OCI-LY7 (cell line): Measurements from ENCODE around the gene ADIG. TPM values are rescaled to one million over a fixed set of nuclear protein-coding genes. Genes with fewer than 3 reads are reported as not detected.

Experiments used
- BruUV-seq: library from RNA; stranded (reverse); fragments of 400-500 nt; replicated peaks from 2 replicates; lab custom pipeline; 2021; lab: Mats Ljungman, UMichigan
- CTCF ChIA-PET: fragments of 300-600 bp; sonication (Branson Sonifier 250); formaldehyde crosslinking; loops from one replicate; lab custom pipeline; 2022; ENCODE audit warnings: antibody characterized with exemption; ENCODE audit not compliant: unreplicated experiment; lab: Charles Lee
- POLR2A ChIA-PET: fragments of 300-600 bp; sonication (Branson Sonifier 250); formaldehyde crosslinking; loops from one replicate; lab custom pipeline; 2022; ENCODE audit warnings: antibody characterized with exemption; lab: Charles Lee
- DNase-seq: peaks from one replicate; pipeline ENCODE4 v3.0.0-alpha.2; 2015; ENCODE audit warnings: low spot score
- H2AFZ ChIP-seq: fragments of 200-600 bp; sonication (generic), shearing (Covaris generic); 2 replicates; pipeline ENCODE4 v1.6.1; 2014; ENCODE audit warnings: mild to moderate bottlenecking, antibody characterized with exemption, low read length, moderate library complexity
- H3K27ac ChIP-seq: fragments of 200-600 bp; sonication (generic); 2 replicates; pipeline ENCODE4 v1.5.1; 2014; ENCODE audit warnings: mixed run types, low read depth, mild to moderate bottlenecking, moderate library complexity, low read length, inconsistent platforms; ENCODE audit not compliant: poor library complexity, severe bottlenecking
- H3K36me3 ChIP-seq: fragments of 200-600 bp; sonication (generic); 2 replicates; pipeline ENCODE4 v1.6.1; 2014; ENCODE audit warnings: mild to moderate bottlenecking, antibody characterized with exemption, low read length, moderate library complexity, mixed read lengths; ENCODE audit not compliant: insufficient read depth
- H3K4me1 ChIP-seq: fragments of 200-600 bp; sonication (generic); 2 replicates; pipeline ENCODE4 v1.5.1; 2014; ENCODE audit warnings: mild to moderate bottlenecking, low read length; ENCODE audit not compliant: insufficient read depth, poor library complexity, severe bottlenecking
- H3K4me2 ChIP-seq: fragments of 200-600 bp; sonication (generic); 2 replicates; pipeline ENCODE4 v1.6.1; 2014; ENCODE audit warnings: mild to moderate bottlenecking, low read length
- H3K4me3 ChIP-seq: fragments of 200-600 bp; sonication (generic); 2 replicates; pipeline ENCODE4 v1.5.1; 2014; ENCODE audit warnings: mild to moderate bottlenecking, low read depth, low read length; ENCODE audit not compliant: poor library complexity, severe bottlenecking
- H3K79me2 ChIP-seq: fragments of 200-600 bp; sonication (generic); 2 replicates; pipeline ENCODE4 v1.6.1; 2016; ENCODE audit warnings: low read depth, mild to moderate bottlenecking, low read length, moderate library complexity, mixed read lengths; ENCODE audit not compliant: insufficient read depth
- H3K9me2 ChIP-seq: fragments of 200-600 bp; sonication (generic); 2 replicates; pipeline ENCODE4 v1.6.1; 2016; ENCODE audit warnings: mild to moderate bottlenecking, low read length, mixed read lengths; ENCODE audit not compliant: insufficient read depth
- H3K9me3 ChIP-seq: fragments of 200-600 bp; sonication (generic); 2 replicates; pipeline ENCODE4 v1.6.1; 2014; ENCODE audit warnings: mild to moderate bottlenecking, mixed run types, low read length, mixed read lengths
- H4K20me1 ChIP-seq: fragments of 200-600 bp; sonication (generic); 2 replicates; pipeline ENCODE4 v1.6.1; 2014; ENCODE audit warnings: mild to moderate bottlenecking, antibody characterized with exemption, low read length, moderate library complexity, mixed read lengths; ENCODE audit not compliant: insufficient read depth
- CTCF ChIP-seq: fragments of 200-600 bp; sonication (generic); conservative IDR thresholded peaks from 2 replicates; pipeline ENCODE4 v1.5.1; 2014; ENCODE audit warnings: mild to moderate bottlenecking, antibody characterized with exemption, low read length, moderate library complexity, mixed read lengths
- EZH2phosphoT487 ChIP-seq: fragments of 200-600 bp; sonication (generic); IDR thresholded peaks from 2 replicates; pipeline ENCODE4 v1.6.1; 2018; ENCODE audit warnings: low read depth, borderline replicate concordance, mild to moderate bottlenecking, mixed run types, antibody characterized with exemption, low read length, moderate library complexity, mixed read lengths
- intact Hi-C: fragments of 100-400 bp; cut with micrococcal nuclease; formaldehyde crosslinking; loops from one replicate; pipeline ENCODE4 v1.10.0; 2022; ENCODE audit not compliant: unreplicated experiment
- total RNA-seq, 2 experiments: library from RNA; depleted of rRNA in 1 of 2; stranded (reverse); fragments of >200 nt in 1 of 2; shearing (Covaris generic) in 1 of 2; gene quantifications; 2 replicates each; pipeline ENCODE4 v1.2.3, GENCODE V29; 2014 to 2022

Gene ADIG
- total RNA-seq, 2 experiments from 2014 or later = not detected

GRCh38 chr20:38610521-38610920 lies 29.5 kb downstream of the ADIG start:
- Histone ChIP-seq H3K4me2 (no peak overlapping the region), H3K9me3 (no peaks in the 10 kb centered on the region), H3K9me2 (no peaks in the 10 kb centered on the region), H4K20me1 (no peaks in the 10 kb centered on the region), H3K27ac (no peak overlapping the region), H2AFZ (no peak overlapping the region), H3K36me3 (no peaks in the 10 kb centered on the region), H3K4me3 (no peak overlapping the region), H3K4me1 (peaks cover 5% of the 10 kb centered on the region), H3K79me2 (no peaks in the 10 kb centered on the region)
- CTCF ChIA-PET = no interaction called here
- no TSS peak for BruUV-seq
- intact Hi-C loops = no loop called here
- TF ChIP-seq CTCF = no peak
- TF ChIP-seq EZH2phosphoT487 = no peak
- no peak for DNase-seq
- POLR2A ChIA-PET = interaction anchor here (0.6 kb wide), 1 partner anchor 186 kb away, joined by 3 read pairs; no protein-coding TSS in a partner anchor

GRCh38 chr20:38612751-38613515 lies 31.9 kb downstream of the ADIG start:
- CTCF ChIA-PET = no interaction called here

More at GRCh38 chr20:38612751-38613515, 31.9 kb downstream of the ADIG start:
- H3K27ac ChIP-seq = no peak overlapping the region
- no TSS peak for BruUV-seq
- H3K4me2 ChIP-seq = no peak overlapping the region
- H2AFZ ChIP-seq = no peak overlapping the region
- POLR2A ChIA-PET = no interaction called here
- no peaks in the 10 kb centered on the region for H3K9me3 ChIP-seq
- H4K20me1 ChIP-seq = no peaks in the 10 kb centered on the region
- H3K79me2 ChIP-seq = no peaks in the 10 kb centered on the region
- no peaks in the 10 kb centered on the region for H3K36me3 ChIP-seq
- no peaks in the 10 kb centered on the region for H3K9me2 ChIP-seq
- H3K4me1 ChIP-seq = peaks cover 5% of the 10 kb centered on the region
- DNase-seq = no peak
- TF ChIP-seq CTCF = no peak
- intact Hi-C loops = no loop called here
- H3K4me3 ChIP-seq = no peak overlapping the region
